OCI-LY3 (cell line): ENCODE measurements around the gene MAGI1.

ENCODE experiments used
- CTCF ChIP-seq: fragments of 200-600, 300-600 bp; sonication (generic); IDR thresholded peaks from 2 replicates; pipeline ENCODE4 v1.5.1; 2014; ENCODE audit warnings: antibody characterized with exemption, low read length, low read depth
- EZH2phosphoT487 ChIP-seq: fragments of 200-600 bp; shearing (Covaris generic); IDR thresholded peaks from 2 replicates; pipeline ENCODE4 v1.6.1; 2018; ENCODE audit warnings: antibody characterized with exemption, mixed run types, low read depth

GRCh38 chr3:66031102-66031698 is 7.5 kb downstream of the MAGI1 start:
- TF ChIP-seq CTCF: no peak
- TF ChIP-seq EZH2phosphoT487: no peak
